GM12878 (cell line): ENCODE measurements around the gene OR14I1. TPM values are rescaled to one million over a fixed set of nuclear protein-coding genes. Genes with fewer than 3 reads are reported as not detected.

ENCODE experiments used
- ATAC-seq: fragments of 200-7000 bp; cut with Tn5 transposase; 3 replicates; pipeline ENCODE4 v1.9.1; 2020; ENCODE audit warnings: mild to moderate bottlenecking, moderate library complexity
- BruUV-seq: library from RNA; stranded (reverse); fragments of 400-500 nt; replicated peaks from 2 replicates; lab custom pipeline; 2021; lab: Mats Ljungman, UMichigan
- CTCF ChIA-PET: fragments of 300-600 bp; sonication (Branson Sonifier 250); formaldehyde crosslinking; extraction: SDS; loops from one replicate; lab custom pipeline; 2021; ENCODE audit warnings: inconsistent platforms; lab: Yijun Ruan, JAX
- POLR2A ChIA-PET: fragments of 350-600 bp; formaldehyde crosslinking; extraction: SDS; loops from one replicate; lab custom pipeline; 2021; ENCODE audit warnings: inconsistent platforms; lab: Charles Lee
- RAD21 ChIA-PET: fragments of 300-600 bp; sonication (Branson Sonifier 250); formaldehyde crosslinking; loops from one replicate; lab custom pipeline; 2023; ENCODE audit warnings: antibody characterized with exemption; ENCODE audit not compliant: unreplicated experiment; lab: Charles Lee
- SMC1A ChIA-PET: fragments of 300-600 bp; sonication (Branson Sonifier 250); formaldehyde crosslinking; loops from one replicate; lab custom pipeline; 2023; ENCODE audit not compliant: unreplicated experiment, uncharacterized antibody; lab: Charles Lee
- DNase-seq: peaks from one replicate; pipeline ENCODE4 v3.0.0-alpha.2; 2011; ENCODE audit warnings: low read depth, low spot score
- FAIRE-seq: peaks from 3 replicates; lab custom pipeline; 2011; peaks lifted over from hg19 to GRCh38; lab: Jason Lieb, UNC
- H2AFZ ChIP-seq: 2 replicates; pipeline ENCODE4 v1.6.0; 2011; ENCODE audit warnings: low read depth, low read length, control low read depth; ENCODE audit not compliant: control insufficient read depth
- H3K27ac ChIP-seq: 2 replicates; pipeline ENCODE4 v1.5.1; 2011; ENCODE audit warnings: control low read depth; ENCODE audit not compliant: control insufficient read depth, insufficient read depth
- H3K27me3 ChIP-seq, 2 experiments: replicated peaks in 1 of 2; 2 replicates each; pipeline versions ENCODE4 v1.6.0 to v1.6.1; 2011; ENCODE audit warnings: low read length in 1 of 2; ENCODE audit not compliant: control insufficient read depth in 2 of 2, insufficient read depth in 2 of 2
- H3K36me3 ChIP-seq, 2 experiments: 2 replicates each; pipeline ENCODE4 v1.5.1; 2011; ENCODE audit warnings: low read length in 1 of 2; ENCODE audit not compliant: control insufficient read depth in 2 of 2, insufficient read depth in 2 of 2
- H3K4me1 ChIP-seq: 2 replicates; pipeline ENCODE4 v1.6.1; 2011; ENCODE audit warnings: mild to moderate bottlenecking, low read length, moderate library complexity, mixed read lengths; ENCODE audit not compliant: control insufficient read depth, insufficient read depth
- H3K4me2 ChIP-seq: 2 replicates; pipeline ENCODE4 v1.6.0; 2011; ENCODE audit warnings: control low read depth; ENCODE audit not compliant: control insufficient read depth, insufficient read depth
- H3K4me3 ChIP-seq: fragments of 200-600 bp; sonication (generic); 2 replicates; pipeline ENCODE4 v1.5.1; 2016
- H3K79me2 ChIP-seq: 2 replicates; pipeline ENCODE4 v1.6.0; 2011; ENCODE audit warnings: low read length; ENCODE audit not compliant: control insufficient read depth, insufficient read depth
- H3K9ac ChIP-seq: 2 replicates; pipeline ENCODE4 v1.8.0; 2011; ENCODE audit warnings: low read length, control low read depth, mixed read lengths; ENCODE audit not compliant: control insufficient read depth, insufficient read depth
- H3K9me3 ChIP-seq: replicated peaks from 3 replicates; pipeline ENCODE4 v1.5.1; 2011; ENCODE audit warnings: mild to moderate bottlenecking, low read length; ENCODE audit not compliant: control insufficient read depth, insufficient read depth
- H4K20me1 ChIP-seq: 2 replicates; pipeline ENCODE4 v1.6.0; 2011; ENCODE audit not compliant: control insufficient read depth, insufficient read depth
- ASH2L ChIP-seq: fragments of 300-600, 200-600 bp; sonication (generic); IDR thresholded peaks from 2 replicates; pipeline ENCODE4 v1.6.1; 2017; ENCODE audit warnings: low read depth, mild to moderate bottlenecking, borderline replicate concordance
- CHD4 ChIP-seq: fragments of 200-600 bp; sonication (generic); IDR thresholded peaks from 2 replicates; pipeline ENCODE4 v1.6.1; 2016; ENCODE audit warnings: mild to moderate bottlenecking
- CREB1 ChIP-seq: IDR thresholded peaks from 2 replicates; pipeline ENCODE4 v1.6.1; 2012; ENCODE audit warnings: low read depth, mild to moderate bottlenecking, inconsistent platforms
- CUX1 ChIP-seq: IDR thresholded peaks from 2 replicates; pipeline ENCODE4 v1.6.1; 2012; ENCODE audit warnings: improper control_type of control experiment, low read depth, low read length; ENCODE audit not compliant: insufficient replicate concordance
- DPF2 ChIP-seq: fragments of 450-650 bp; IDR thresholded peaks from 2 replicates; pipeline ENCODE4 v1.6.1; 2017; ENCODE audit warnings: mild to moderate bottlenecking
- FOXM1 ChIP-seq: IDR thresholded peaks from 2 replicates; pipeline ENCODE4 v1.6.1; 2012; ENCODE audit warnings: low read depth, mild to moderate bottlenecking, inconsistent platforms, low read length, moderate library complexity
- IKZF1 ChIP-seq: fragments of 450-650 bp; conservative IDR thresholded peaks from 2 replicates; pipeline ENCODE4 v1.6.1; 2017; ENCODE audit warnings: antibody characterized with exemption, mild to moderate bottlenecking
- MAX ChIP-seq: IDR thresholded peaks from 2 replicates; pipeline ENCODE4 v1.6.1; 2012; ENCODE audit warnings: low read depth, low read length, improper control_type of control experiment
- PKNOX1 ChIP-seq: fragments of 450-650 bp; IDR thresholded peaks from 2 replicates; pipeline ENCODE4 v1.6.1; 2016; ENCODE audit warnings: mild to moderate bottlenecking
- RUNX3 ChIP-seq: IDR thresholded peaks from 2 replicates; pipeline ENCODE4 v1.6.1; 2012; ENCODE audit warnings: low read length, inconsistent platforms
- ZNF687 ChIP-seq: fragments of 450-650 bp; IDR thresholded peaks from 2 replicates; pipeline ENCODE4 v1.6.1; 2017; ENCODE audit warnings: mild to moderate bottlenecking, moderate library complexity
- whole genome bisulfite sequencing: methylation state at CpG from one replicate; pipeline ENCODE4 v1.1.6; 2016; ENCODE audit warnings: low lambda C conversion rate; ENCODE audit not compliant: insufficient replicate concordance, insufficient coverage; ENCODE audit errors: missing lambda C conversion rate; 5-methylcytosine and 5-hydroxymethylcytosine counted together
- in situ Hi-C: fragments of 300-500 bp; cut with MboI; formaldehyde crosslinking; loops from 9 replicates; pipeline ENCODE4 v1.14.3; 2018; ENCODE audit warnings: mixed read lengths
- intact Hi-C: fragments of 100-400 bp; cut with micrococcal nuclease; formaldehyde crosslinking; loops from one replicate; pipeline ENCODE4 v1.14.2; 2022; ENCODE audit not compliant: unreplicated experiment
- polyA plus RNA-seq, 11 experiments: library from polyadenylated mRNA; depleted of rRNA in 4 of 11; unstranded in 6 of 11; stranded (reverse) in 5 of 11; fragments of >200 nt; fragmentation: Nextera tagmentation in 4 of 11; fragmentation: Illumina TruSeq in 1 of 11; extraction: Ambion mirVana in 4 of 11; extraction: Trizol in 1 of 11; gene quantifications; 1 replicate in 1 of 11; 2 replicates in 10 of 11; pipeline versions ENCODE4 v1.2.1 to v1.2.3, GENCODE V29; 2011 to 2016; ENCODE audit warnings: inconsistent platforms in 2 of 11, missing spikeins in 2 of 11, low read depth in 1 of 11
- total RNA-seq, 4 experiments: library from RNA; depleted of rRNA in 3 of 4; stranded (reverse); fragments of >200 nt in 3 of 4; fragmentation: Illumina TruSeq in 1 of 4; extraction: Trizol in 1 of 4; gene quantifications; 2 replicates each; pipeline versions ENCODE4 v1.2.1 to v1.2.3, GENCODE V29; 2013 to 2021

Gene OR14I1
- total and polyA plus RNA-seq, 10 of the 15 experiments (the other 5 are each of a cell fraction or from before 2014, with no cell fraction given): 0.21 to 1.5 (median 0.79) TPM

GRCh38 chr1:248688527-248689298 lies 13.9 kb downstream of the OR14I1 start:
- Histone ChIP-seq H3K4me2 (peak overlapping the region; percentile 28; the same call in 1 of the 2 replicates), H4K20me1 (no peaks in the 10 kb centered on the region), H3K9ac (no peak overlapping the region), H2AFZ (no peak overlapping the region; the same call in 1 of the 2 replicates), H3K79me2 (no peaks in the 10 kb centered on the region), H3K4me1 (peaks cover 3% of the 10 kb centered on the region; the same call in 1 of the 2 replicates), H3K4me3 (no peak overlapping the region), H3K36me3 (no peaks in the 10 kb centered on the region), H3K27ac (peak overlapping the region; percentile 58), H3K9me3 (peaks cover 4% of the 10 kb centered on the region; the same call in 2 of the 3 replicates), H3K27me3 (no peaks in the 10 kb centered on the region)
- ChIA-PET CTCF (interaction anchor here (0.6 to 4.9 kb wide), 6 partner anchors 11 to 282 kb away, joined by 3 to 52 read pairs (median 3); no protein-coding TSS in a partner anchor), POLR2A (interaction anchor here (0.7 to 1.4 kb wide), 3 partner anchors 9 to 137 kb away, joined by 3 to 6 read pairs (median 4); partner anchors contain the start of gene SH3BP5L), RAD21 (interaction anchor here (1.0 to 7.8 kb wide), 9 partner anchors 25 to 445 kb away, joined by 3 to 72 read pairs (median 6); partner anchors contain the start of gene SH3BP5L), SMC1A (interaction anchor here (0.7 to 4.8 kb wide), 15 partner anchors 8 to 445 kb away, joined by 3 to 50 read pairs (median 4); partner anchors contain the start of gene OR2T2)
- BruUV-seq: TSS peak; percentile 75
- in situ Hi-C loops (loop anchor here (5.0 kb wide), 1 partner anchor 446 kb away; no protein-coding TSS in a partner anchor), intact Hi-C loops (loop anchor here (1.0 to 10.0 kb wide), 3 partner anchors 105 to 754 kb away; no protein-coding TSS in a partner anchor)
- FAIRE-seq (peak; percentile 84), ATAC-seq (peak; percentile 79), DNase-seq (peak; percentile 80)
- 3% methylated on average over 4 of the region's 4 CpGs for WGBS
- TF ChIP-seq CUX1: peak; percentile 88
- peak; percentile 91 for TF ChIP-seq ZNF687
- TF ChIP-seq PKNOX1: peak; percentile 94
- TF ChIP-seq CREB1: no peak
- peak; percentile 91 for TF ChIP-seq IKZF1
- TF ChIP-seq CHD4: no peak
- peak; percentile 81; the same call in 1 of the 2 replicates for TF ChIP-seq FOXM1
- peak; percentile 28; the same call in 1 of the 2 replicates for TF ChIP-seq RUNX3
- TF ChIP-seq DPF2: 0 out of 2 replicates have a peak, but pooled peaks have one; percentile 42
- TF ChIP-seq MAX: no peak
- no peak for TF ChIP-seq ASH2L
